HG03432 (cell line): Measurements from ENCODE around the gene SERPINB2.
"Not testable (repeated sequence)": the region's sequence is repeated elsewhere in the genome, so short reads cannot be mapped to it uniquely, and the experiment has no call there.

Experiments
- ATAC-seq: cut with Tn5 transposase; IDR thresholded peaks from one replicate; pipeline ENCODE4 v1.9.1; 2021; ENCODE audit warnings: mild to moderate bottlenecking, moderate library complexity; ENCODE audit not compliant: unreplicated experiment

SERPINB2 gene

DNA sequence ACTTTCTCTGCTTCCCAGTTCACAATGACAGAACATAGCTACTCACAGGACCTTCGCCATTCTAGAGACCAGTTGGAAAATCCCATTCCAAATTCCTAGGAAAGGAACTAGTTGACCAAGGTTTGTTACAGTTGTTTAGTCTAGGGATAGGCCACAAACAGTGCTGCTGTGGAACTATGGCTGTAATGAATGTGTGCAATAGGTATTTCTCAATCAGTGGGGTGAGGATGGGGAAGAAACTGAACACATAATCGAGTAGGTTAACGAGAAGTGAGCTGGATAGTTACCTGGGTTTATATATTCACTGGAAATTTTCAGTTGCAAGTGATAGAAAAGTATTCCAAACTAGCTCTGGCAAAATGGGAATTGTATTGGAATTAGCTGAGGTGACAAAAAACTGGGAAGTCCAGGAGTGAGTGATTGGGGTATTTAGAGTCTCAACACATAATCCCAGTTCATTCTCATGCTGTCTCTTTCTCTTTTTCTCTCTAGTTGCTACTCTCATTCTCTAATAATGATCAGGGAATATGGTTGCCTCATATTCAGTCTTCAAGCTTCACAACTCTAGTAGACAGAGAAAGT lies 43.4 kb downstream of the SERPINB2 start:
- ATAC-seq, result no peak

DNA sequence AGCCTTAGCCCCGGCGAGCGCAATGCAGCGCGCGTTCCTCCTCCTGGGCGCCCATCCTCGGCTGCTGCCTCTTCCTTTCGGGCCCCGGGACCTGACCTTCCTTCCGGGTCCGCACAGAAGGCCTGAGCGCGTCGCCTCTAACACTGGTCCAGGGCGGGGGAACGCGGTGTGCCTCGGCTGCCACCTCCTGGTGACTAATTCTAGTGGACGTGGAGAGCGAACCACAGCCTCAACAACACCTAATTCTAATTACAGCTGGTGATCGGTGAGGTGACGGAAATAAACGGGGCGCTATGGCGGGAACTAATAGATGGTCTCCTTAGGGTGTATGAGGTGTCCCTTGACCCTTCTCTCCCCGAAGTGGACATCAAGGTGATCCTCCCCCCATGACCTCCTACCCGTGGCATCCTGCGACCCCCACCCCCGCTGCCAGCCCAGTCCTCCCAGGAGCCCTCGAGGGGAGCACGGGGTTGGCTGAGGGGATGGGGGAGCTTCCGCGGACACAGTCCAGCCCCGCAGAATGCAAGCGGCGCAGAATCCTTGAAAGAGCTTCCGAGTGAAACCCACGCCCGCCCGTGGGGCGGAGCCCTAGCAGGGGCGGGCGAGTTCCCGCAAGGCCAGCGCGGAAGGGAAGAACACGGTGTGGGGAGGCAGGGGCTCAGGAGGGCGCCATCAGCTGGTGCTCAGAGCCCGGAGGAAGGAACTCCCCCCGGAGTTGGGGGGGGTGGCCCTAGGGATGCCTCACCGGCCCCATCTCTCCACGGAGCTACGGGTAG lies 48.8 kb downstream of the SERPINB2 start:
- peak; percentile 97 for ATAC-seq

DNA sequence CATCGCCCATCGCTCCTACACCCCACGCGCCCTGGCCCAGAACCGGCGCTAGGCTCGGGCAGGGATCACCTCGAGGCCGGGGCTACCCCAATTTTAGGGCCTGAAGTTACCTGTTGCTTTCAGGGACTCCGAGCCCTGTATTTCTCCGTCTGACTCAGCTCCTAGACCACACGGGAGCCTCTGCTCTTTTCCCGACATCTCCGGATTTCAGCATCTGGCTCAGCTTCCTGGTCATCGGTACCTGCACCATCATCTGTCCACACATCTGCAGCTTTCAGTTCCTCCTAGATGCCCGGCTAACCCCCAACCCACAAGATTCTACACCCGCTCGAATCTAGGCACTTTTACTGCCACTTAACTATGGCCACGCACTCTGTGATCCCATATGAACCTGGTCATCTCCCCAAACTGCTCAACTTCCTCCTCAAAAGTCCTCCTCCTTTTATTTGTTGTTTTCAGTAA lies 49.5 kb downstream of the SERPINB2 start:
- no peak for ATAC-seq

DNA sequence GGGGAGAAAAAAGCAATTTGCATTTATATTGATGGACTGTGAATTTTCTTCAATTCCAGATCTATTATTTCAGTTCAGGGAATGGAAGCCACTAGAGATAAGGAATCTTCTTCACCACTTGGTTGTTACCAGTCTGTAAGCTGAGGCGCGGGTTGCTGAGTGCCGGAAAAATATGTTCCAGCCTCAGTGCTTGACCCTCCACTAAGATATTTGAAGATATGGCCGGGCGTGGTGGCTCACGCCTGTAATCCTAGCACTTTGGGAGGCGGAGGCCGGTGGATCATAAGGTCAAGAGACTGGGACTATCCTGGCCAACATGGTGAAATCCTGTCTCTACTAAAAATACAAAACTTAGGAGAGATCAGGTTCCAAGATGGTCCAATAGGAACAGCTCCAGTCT lies 52.5 kb downstream of the SERPINB2 start:
- no peak for ATAC-seq

DNA sequence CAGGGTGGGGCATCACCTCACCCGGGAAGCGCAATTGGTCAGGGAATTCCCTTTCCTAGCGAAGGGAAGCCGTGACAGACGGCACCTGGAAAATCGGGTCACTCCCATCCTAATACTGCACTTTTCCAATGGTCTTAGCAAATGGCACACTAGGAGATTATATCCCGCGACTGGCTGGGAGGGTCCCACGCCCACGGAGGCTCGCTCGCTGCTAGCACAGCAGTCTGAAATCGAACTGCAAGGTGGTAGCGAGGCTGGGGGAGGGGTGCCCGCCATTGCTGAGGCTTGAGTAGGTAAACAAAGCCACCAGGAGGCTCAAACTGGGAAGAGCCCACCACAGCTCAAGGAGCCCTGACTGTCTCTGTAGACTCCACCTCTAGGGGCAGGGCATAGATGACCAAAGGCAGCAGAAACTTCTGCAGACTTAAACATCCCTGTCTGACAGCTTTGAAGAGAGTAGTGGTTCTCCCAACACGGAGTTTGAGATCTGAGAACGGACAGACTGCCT lies 53.1 kb downstream of the SERPINB2 start:
- not testable (repeated sequence) for ATAC-seq

DNA sequence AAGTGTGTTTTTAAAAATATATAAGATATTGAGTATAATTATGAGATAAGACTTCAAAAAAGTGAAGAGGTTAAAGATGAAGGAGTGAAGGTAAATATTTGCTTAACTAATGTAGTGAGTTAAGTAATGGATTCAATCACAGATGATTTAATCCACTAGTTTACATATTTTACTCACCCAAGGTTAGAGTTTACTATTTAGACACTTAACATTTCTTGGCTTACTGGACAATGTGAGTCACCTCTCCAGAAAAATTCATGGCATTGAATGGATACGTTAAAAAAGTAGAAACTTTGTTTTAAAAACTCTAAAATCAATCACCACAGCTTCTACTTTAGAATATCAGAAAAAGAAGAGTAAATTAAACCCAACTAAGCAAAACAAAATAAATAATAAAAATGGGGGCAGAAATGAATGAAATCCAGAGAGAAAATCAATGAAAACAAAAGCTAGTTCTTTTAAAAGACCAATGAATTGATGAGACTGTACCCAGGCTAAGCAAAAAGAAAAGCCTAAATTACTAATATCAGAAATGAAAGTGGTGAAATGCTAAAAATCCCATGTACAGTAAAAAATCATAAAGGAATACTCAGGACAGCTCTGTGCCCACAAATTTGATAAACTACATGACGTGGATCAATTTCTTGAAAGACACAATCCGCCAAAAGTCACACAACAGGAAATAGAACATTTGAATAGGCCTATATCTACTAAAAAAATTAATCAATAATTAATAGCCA lies 59.7 kb downstream of the SERPINB2 start:
- no peak for ATAC-seq

DNA sequence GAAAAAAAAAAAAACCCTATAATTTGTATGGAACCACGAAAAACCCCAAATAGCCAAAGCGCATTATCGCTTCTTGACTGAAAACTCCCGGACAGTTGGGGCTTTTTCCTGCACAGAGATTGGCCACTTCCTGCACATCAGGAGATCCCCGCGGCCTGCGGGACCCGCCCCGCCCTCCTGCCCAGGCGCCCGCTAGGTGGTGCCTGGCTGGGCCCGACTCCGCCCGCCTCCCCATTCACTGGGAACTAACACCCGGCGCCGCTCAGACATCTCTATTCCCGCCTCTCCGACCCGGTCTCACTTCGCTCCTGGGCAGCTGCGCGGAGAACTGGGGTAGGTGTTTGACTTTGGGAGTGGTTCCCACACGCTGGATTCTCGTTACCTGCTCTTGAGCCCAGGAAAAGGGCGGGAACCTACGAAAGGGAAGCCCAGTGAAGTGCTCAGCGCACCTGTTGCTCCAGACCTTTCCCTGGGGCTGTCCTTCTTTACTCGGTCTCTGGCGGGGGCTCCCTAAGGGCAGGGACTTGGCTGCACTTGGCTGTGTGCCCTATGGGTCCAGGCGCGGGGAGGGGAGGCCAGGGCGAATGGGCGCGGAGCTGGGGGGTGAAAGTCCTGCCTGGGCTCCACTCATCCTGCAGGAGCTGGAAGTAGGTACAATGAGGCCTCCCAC lies 61.7 kb downstream of the SERPINB2 start, which contains the start of gene HMSD:
HMSD (plus strand) TSS at position 234 of the 670 bp plus-strand sequence. CDS start 4,155 bp downstream, outside the sequence.
- ATAC-seq, result peak; percentile 97

DNA sequence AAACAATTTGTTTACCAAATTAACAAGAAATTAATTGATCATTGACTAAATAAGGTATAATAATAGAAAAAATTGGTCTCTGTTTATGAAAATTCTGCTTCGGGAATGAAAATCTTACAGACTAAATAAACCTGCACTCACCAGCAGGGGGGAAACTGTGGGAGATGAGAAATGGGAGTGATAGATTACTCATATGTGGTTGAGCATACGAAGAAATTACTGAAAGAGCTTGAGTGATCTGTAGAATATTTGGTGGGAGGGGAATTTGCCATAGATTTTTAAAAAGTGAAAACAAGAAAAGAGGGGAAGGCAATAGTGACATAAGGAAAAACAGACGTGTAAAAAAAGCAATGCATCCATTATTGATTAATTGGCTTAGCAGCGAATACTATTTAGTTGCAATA lies 63.8 kb downstream of the SERPINB2 start:
- peak; percentile 52 for ATAC-seq
